NCI-H526 (cell line): ENCODE data around the gene AKT3.
"Not testable (repeated sequence)": the region's sequence is repeated elsewhere in the genome, so short reads cannot be mapped to it uniquely, and the experiment has no call there.

Experiments used
- DNase-seq, 2 experiments: peaks; one replicate each; lab custom pipeline; 2025; lab: John Stamatoyannopoulos, UW

AKT3 gene

GRCh38 chr1:243783714-243784113 lies 66.3 kb downstream of the AKT3 start:
- no peak for DNase-seq

- not testable (repeated sequence) for DNase-seq
These were observed 77.5 kb downstream of the AKT3 start for GRCh38 chr1:243772361-243773050.

GRCh38 chr1:243770860-243771259 lies 79.2 kb downstream of the AKT3 start:
- DNase-seq: no peak

- no peak for DNase-seq
These were observed 84.4 kb downstream of the AKT3 start for GRCh38 chr1:243765676-243766075.

- DNase-seq: no peak
These were observed 86.2 kb downstream of the AKT3 start for GRCh38 chr1:243763806-243764205.

- DNase-seq: no peak
These were observed 91.4 kb downstream of the AKT3 start for GRCh38 chr1:243758647-243759046.

GRCh38 chr1:243756529-243756928 lies 93.5 kb downstream of the AKT3 start:
- DNase-seq: no peak

- DNase-seq: no peak
These were observed 95.7 kb downstream of the AKT3 start for GRCh38 chr1:243754348-243754747.

GRCh38 chr1:243751506-243751905 lies 98.5 kb downstream of the AKT3 start:
- no peak for DNase-seq

GRCh38 chr1:243748706-243749283 lies 101.2 kb downstream of the AKT3 start:
- DNase-seq: peak; percentile 1 to 68

- no peak for DNase-seq
These were observed 101.8 kb downstream of the AKT3 start for GRCh38 chr1:243748227-243748626.

- DNase-seq: no peak
These were observed 103.3 kb downstream of the AKT3 start for GRCh38 chr1:243746751-243747150.

GRCh38 chr1:243745356-243745755 lies 104.7 kb downstream of the AKT3 start:
- no peak for DNase-seq

GRCh38 chr1:243742819-243743218 lies 107.2 kb downstream of the AKT3 start:
- DNase-seq: no peak

GRCh38 chr1:243740255-243740999 lies 109.6 kb downstream of the AKT3 start:
- no peak for DNase-seq

- no peak for DNase-seq
These were observed 110.6 kb downstream of the AKT3 start for GRCh38 chr1:243739335-243740003.

- no peak for DNase-seq
These were observed 112.0 kb downstream of the AKT3 start for GRCh38 chr1:243738020-243738419.

GRCh38 chr1:243735457-243735856 lies 114.6 kb downstream of the AKT3 start:
- no peak for DNase-seq

- no peak for DNase-seq
These were observed 115.7 kb downstream of the AKT3 start for GRCh38 chr1:243734308-243734695.

GRCh38 chr1:243733670-243734307 lies 116.3 kb downstream of the AKT3 start:
- no peak for DNase-seq

- no peak for DNase-seq
These were observed 117.4 kb downstream of the AKT3 start for GRCh38 chr1:243732637-243733036.

GRCh38 chr1:243731974-243732625 lies 117.9 kb downstream of the AKT3 start:
- no peak for DNase-seq
